ENCODE data around the gene GBP5. TPM values are rescaled to one million over a fixed set of nuclear protein-coding genes. Genes with fewer than 3 reads are reported as not detected.

Gene GBP5
- total RNA-seq, 1 donor from 2014 or later, result 3.0 TPM

Other genes with a start within 250 kb of the GBP5 start
- 47.3 and 48.9 TPM in 2 replicates for gene GBP3, start 250.0 kb downstream of the GBP5 start, total RNA-seq
- 24.7 and 60.4 TPM in 2 replicates for gene GBP1, start 207.7 kb downstream of the GBP5 start, total RNA-seq
- 49.8 and 52.7 TPM in 2 replicates for gene GBP2, start 146.7 kb downstream of the GBP5 start, total RNA-seq
- gene GBP7, start 96.9 kb downstream of the GBP5 start, total RNA-seq, result not detected in 2 replicates
- 27.0 and 38.0 TPM in 2 replicates for gene GBP4, start 73.9 kb downstream of the GBP5 start, total RNA-seq
- not detected in 2 replicates for gene GBP6, start 91.2 kb upstream of the GBP5 start, total RNA-seq